ENCODE measurements around the gene NMT1. TPM values are rescaled to one million over a fixed set of nuclear protein-coding genes. Genes with fewer than 3 reads are reported as not detected.
A peak's percentile ranks its signal among the peaks of the same experiment; 100 is the strongest.

The NMT1 gene
- total and polyA plus RNA-seq, 2 of the 13 experiments (the other 11 are each of a cell fraction or from before 2014, with no cell fraction given): 75.7 to 142 TPM

- TF ChIP-seq ZFP82 (CRISPR knock-in tag; IDR thresholded peaks at IDR 0.05; ENCODE audit: borderline replicate concordance): no peak
- TF ChIP-seq ZNF230 (CRISPR knock-in tag; IDR thresholded peaks at IDR 0.05): no peak
- TF ChIP-seq PREB (CRISPR knock-in tag; IDR thresholded peaks at IDR 0.05): no peak
- TF ChIP-seq ZNF180 (CRISPR knock-in tag; IDR thresholded peaks at IDR 0.05; ENCODE audit: borderline replicate concordance, low read depth): 0 out of 2 replicates have a peak, but pooled peaks have one; percentile 32
- TF ChIP-seq ZNF512 (CRISPR knock-in tag; IDR thresholded peaks at IDR 0.05): no peak
- TF ChIP-seq NR3C1 (CRISPR knock-in tag; IDR thresholded peaks at IDR 0.05): no peak
- TF ChIP-seq ZNF331 (CRISPR knock-in tag; IDR thresholded peaks at IDR 0.05): peak; percentile 68
- no peak for TF ChIP-seq FUBP1 (CRISPR knock-in tag; IDR thresholded peaks at IDR 0.05; ENCODE audit: borderline replicate concordance)
- peak; percentile 42; the same call in 1 of the 2 replicates for TF ChIP-seq IRF2 (CRISPR knock-in tag; IDR thresholded peaks at IDR 0.05)
- TF ChIP-seq ERF (CRISPR knock-in tag; IDR thresholded peaks at IDR 0.05): peak; percentile 42; the same call in 1 of the 2 replicates
- TF ChIP-seq ZBTB26 (CRISPR knock-in tag; IDR thresholded peaks at IDR 0.05; ENCODE audit: borderline replicate concordance): no peak
- no peak for TF ChIP-seq SMYD3 (CRISPR knock-in tag; IDR thresholded peaks at IDR 0.05)
- TF ChIP-seq ZNF430 (CRISPR knock-in tag; IDR thresholded peaks at IDR 0.05): peak; percentile 44; the same call in 1 of the 2 replicates
- TF ChIP-seq ETV6 (CRISPR knock-in tag; conservative IDR thresholded peaks at IDR 0.05): no peak
- no peak for TF ChIP-seq ZNF737 (CRISPR knock-in tag; IDR thresholded peaks at IDR 0.05; ENCODE audit: borderline replicate concordance)
- no peak for TF ChIP-seq PRDM4 (CRISPR knock-in tag; IDR thresholded peaks at IDR 0.05; ENCODE audit: borderline replicate concordance)
- TF ChIP-seq MXD4 (CRISPR knock-in tag; IDR thresholded peaks at IDR 0.05): peak; percentile 80
- 0 out of 2 replicates have a peak, but pooled peaks have one; percentile 18 for TF ChIP-seq ZFP62 (CRISPR knock-in tag; IDR thresholded peaks at IDR 0.05)
- TF ChIP-seq SP4 (CRISPR knock-in tag; IDR thresholded peaks at IDR 0.05): peak; percentile 19; the same call in 1 of the 2 replicates
- no peak for TF ChIP-seq ZNF510 (CRISPR knock-in tag; IDR thresholded peaks at IDR 0.05; ENCODE audit: low read depth)
- peak; percentile 11; the same call in 1 of the 2 replicates for TF ChIP-seq NFYB (CRISPR knock-in tag; IDR thresholded peaks at IDR 0.05)
Measured at GRCh38 chr17:45101883-45102811, 41.0 kb downstream of the NMT1 start (continued).

Data from HepG2 (cell line).